Fibroblast of peridontal ligament (primary cell): ENCODE results near the gene CAPN2.
"Not testable (repeated sequence)": the region's sequence is repeated elsewhere in the genome, so short reads cannot be mapped to it uniquely, and the experiment has no call there.

ENCODE experiments used
- DNase-seq: peaks from one replicate; pipeline ENCODE4 v3.0.0-alpha.2; 2010; ENCODE audit errors: extremely low read depth

Gene CAPN2

DNA sequence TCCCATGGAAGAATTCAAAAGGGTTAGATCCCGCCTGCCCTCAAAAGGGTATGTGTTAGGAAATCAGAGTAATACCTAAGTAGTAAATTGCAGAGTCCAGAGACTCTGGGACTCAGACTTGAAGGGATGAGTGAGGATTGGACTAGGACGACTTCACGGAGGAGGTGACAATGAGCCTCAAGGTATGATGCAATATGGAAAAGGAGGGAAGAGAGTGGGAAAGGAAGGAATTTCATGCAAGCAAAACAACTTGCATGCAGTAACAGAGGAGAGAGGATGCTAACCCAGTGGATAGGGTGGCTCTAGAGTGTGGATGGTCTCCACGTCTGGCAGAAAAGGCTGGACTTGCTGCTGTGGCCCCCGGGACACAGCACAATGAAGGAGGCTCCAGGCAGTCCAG lies 4.8 kb downstream of the CAPN2 start:
- no peak for DNase-seq

DNA sequence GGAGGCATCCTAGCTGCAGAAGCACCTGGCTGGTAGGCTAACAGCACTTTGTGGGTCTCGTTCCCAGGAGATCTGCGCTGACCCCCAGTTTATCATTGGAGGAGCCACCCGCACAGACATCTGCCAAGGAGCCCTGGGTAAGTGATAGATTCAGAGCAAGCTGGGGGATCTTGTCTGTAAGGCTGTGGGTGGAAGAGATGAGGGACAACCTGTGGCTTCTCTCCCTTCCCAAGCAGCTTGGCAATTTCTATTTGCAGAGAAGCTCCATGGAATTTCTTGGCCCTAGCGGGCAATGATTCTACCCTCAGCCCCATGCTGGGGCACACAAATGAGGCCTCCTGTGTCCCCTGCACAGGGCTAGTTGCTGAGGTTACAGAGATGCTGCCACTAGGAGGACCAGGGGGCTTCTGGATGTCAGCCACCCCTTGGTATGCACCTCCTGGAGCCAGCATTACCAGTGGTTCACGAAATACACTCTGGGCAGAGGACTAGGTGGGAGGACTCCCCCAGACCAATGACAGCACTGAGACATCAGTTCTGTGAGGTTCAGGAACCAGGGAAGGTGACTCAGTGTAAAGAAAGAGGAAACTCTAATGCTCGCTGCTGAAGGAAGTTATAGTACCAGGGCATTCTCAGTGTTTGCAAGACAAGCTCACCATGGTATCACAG lies 5.5 kb downstream of the CAPN2 start:
- no peak for DNase-seq

DNA sequence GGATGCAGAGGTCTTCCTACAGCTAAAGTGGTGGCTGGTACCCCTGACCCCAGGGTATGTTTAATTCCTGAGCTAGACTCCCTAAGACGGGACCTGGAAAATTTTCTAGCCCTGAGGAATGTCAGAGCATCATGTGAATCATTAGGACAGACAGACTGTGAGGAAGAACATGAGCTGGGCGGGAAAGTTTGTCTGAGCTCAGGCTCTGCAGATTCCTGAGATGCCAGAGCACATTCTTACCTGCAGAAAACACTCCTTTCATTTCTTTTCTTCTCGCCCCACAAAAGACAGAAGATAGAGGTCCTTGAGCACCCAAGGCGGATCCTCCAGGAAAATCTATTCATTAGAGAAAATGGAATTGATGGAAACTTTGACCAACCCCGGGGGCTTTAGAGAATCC lies 6.5 kb downstream of the CAPN2 start:
- DNase-seq: no peak

DNA sequence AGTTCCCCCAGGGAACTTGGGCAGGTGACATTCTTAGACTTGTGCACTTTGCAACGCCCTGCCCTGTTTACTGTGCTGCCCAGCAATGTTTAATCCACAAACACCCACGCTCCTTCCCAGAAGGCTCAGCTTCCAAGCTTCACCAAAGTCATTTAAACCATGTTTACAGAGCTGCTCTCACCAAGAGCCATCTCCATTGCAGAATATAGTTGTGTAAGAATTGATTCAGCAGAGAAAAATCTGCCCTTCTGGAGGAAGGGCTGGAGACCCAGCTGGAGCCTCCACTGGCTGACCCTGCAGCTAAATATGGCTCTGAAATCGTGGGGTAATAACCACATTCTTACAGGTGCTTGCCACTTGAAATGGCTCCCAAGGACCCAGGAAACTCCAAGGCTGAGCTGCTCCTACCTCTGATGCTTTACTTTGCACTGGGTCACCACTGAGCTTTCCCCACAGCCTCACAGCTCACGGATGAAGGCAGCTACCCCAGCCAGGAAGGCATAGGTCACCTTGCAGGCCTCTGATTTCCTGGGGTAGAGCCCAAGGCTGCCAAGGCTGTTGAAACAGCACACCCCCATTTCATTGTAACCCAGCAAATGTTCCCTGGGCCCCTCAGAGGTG lies 8.7 kb downstream of the CAPN2 start:
- DNase-seq: peak; percentile 92

DNA sequence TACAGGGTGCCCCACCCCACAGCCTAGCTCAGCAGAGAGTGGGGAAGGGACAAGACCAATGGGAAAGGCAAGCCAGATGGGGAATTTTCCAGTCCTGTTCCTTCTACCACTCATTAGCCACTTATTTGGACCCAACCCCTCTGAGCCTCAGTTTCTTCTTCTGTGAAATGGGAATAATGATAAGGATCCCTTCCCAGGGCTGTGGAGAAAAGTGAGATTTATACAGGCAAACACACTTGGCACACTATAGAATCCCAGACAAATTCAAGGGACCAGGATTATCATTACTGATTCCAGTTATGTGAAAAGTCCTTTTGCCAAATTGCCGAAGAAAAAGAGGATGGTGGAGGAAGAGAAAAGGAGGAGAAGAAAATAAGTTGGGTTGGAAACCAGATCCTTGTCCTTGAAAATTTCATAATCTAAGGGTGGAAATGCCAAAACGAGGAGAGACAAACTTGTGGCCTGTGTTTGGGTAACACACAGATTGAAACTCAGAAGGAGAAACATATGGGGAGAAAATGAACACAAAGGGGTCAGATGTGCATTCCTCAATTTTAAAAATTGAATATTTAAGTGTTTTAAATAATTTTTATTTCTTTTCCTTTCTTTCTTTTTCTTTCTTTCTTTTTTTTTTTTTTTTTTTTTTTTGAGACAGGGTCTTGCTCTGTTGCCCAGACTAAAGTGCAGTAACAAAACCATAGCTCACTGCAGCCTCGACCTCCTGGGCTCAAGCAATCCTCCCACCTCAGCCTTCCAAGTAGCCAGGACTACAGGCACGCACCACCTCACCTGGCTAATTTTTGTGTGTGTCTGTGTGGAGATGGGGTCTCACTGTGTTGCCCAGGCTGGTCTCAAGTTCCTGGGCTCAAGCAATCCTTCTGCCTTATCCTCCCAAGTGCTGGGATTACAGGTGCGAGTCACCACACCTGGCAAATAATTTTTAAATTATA lies 9.6 kb downstream of the CAPN2 start:
- peak; percentile 76 for DNase-seq

DNA sequence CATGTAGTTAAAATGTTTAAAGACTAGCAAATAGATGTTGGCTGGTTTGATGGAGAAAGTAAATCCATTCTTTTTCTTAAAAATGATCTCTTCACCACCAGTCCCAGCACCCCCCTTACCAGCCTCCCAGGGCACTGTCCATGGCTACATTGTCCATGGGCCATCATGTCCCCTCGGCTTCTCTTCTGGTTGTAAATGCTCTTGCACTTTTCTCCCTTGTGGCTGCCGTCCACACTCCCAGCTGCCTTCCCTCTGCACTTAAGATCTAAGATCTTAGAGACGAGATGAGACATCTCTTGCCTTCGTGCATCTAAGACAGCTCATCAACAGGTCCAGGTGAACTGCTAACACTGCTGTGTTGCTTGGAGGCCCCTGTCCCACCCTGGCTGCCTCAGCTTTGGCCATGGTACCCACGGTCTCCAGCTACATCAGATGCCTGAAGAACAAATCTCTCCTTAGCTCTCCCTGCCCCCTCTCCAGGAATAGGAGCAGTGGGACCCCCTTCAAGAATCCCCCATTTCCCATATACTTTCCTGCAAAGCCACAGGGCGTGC lies 11.1 kb downstream of the CAPN2 start:
- DNase-seq: no peak

DNA sequence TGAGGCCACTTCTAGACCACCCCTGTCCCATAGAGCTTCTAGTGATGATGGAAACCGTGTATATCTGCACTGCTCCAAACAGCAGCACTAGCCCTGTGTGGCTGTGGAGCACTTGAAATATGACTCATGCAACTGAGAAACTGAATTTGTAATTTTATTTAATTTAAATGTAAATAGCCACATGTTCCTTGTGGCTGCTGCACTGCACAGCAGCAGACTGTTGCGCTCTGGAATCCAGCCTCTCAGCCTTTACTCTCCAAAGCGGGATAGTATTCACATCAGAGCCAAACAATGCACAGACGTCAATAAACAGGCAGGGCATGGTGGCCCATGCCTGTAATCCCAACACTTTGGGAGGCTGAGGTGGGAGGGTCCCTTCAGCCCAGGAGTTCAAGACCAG lies 12.0 kb downstream of the CAPN2 start:
- peak; percentile 66 for DNase-seq

DNA sequence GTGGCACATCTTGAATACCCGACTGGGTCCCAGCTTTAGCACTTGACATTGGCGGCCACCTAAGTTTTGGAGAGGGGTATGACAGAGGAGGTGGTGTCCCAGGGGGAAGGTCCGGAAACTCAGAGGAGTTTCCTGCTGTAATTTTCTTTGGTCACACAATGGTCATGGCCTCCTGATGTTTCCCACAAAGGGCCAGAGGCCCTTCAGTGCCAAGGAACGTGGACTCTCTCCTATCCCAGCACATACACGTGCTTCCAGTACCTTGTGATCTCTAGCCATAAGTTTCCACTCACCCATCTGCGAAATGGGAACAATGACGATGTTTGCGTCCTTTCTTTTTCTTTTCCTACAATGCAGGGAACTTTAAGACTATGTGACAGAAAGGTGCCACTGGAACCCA lies 13.2 kb downstream of the CAPN2 start:
- DNase-seq: no peak

DNA sequence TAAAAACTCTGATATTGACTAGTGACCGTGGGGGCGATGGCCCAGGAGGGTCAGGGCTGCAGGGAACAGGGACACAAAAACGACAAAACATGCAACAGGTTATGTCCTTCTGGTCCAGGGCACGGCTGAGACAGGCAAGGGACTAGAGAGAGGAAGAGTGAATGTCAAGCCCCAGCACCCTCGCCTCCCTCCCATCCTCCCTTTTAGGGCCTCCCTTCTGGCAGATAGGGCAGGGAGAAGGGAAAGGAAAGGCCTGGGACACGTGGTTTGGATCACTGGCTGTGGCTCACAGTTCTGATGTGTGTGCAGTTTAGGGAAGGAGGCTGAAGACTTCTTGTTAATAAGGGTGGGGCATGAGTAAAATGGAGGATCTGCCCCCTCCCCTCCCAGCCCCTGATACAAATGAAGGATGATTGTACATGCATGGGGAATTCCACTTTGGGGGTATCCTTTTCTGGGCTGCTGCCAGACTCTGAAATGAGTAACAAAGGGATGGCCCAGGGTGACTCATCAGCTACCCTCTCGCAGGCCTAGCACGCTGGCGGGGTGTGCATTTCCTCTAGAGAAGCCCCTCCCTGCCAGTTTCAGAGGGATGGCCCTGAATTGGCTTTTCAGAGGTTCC lies 14.2 kb downstream of the CAPN2 start:
- DNase-seq: peak; percentile 97

DNA sequence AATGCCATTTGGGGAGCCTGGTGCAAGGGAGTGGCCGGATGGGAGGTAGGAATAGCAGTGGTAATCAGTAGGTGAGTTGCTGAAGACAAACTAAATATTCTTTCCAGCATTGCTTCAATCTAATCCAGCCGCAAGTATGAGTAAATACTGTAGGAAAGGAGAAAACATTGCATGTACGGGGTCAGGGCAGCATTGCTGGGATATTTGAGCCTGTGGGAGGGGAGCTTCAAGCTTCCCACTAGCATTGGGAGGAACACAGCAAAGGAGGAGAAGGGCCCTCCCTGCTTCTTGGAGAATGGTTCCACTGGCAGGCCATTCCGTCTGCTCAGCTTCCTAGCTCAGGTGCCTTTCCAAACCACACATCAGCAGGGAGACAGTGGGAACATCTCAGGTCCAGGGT lies 15.2 kb downstream of the CAPN2 start:
- peak; percentile 61 for DNase-seq

DNA sequence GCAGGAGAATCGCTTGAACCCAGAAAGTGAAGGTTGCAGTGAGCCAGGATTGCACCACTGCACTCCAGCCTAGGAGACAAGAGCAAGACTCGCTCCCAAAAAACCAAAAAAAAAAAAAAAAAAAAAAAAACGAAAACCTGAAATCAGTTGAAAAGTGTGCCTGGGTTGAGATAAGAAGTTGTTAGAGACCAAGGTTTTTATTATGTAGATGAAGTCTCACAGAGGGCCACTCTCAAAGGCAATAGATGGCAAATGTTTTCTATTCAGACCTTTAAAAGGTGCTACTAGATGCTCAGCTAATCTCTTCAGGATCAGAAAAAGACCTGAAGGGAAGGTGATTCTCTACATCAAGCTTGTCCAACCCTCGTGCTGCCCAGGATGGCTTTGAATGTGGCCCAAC lies 17.6 kb downstream of the CAPN2 start:
- no peak for DNase-seq

DNA sequence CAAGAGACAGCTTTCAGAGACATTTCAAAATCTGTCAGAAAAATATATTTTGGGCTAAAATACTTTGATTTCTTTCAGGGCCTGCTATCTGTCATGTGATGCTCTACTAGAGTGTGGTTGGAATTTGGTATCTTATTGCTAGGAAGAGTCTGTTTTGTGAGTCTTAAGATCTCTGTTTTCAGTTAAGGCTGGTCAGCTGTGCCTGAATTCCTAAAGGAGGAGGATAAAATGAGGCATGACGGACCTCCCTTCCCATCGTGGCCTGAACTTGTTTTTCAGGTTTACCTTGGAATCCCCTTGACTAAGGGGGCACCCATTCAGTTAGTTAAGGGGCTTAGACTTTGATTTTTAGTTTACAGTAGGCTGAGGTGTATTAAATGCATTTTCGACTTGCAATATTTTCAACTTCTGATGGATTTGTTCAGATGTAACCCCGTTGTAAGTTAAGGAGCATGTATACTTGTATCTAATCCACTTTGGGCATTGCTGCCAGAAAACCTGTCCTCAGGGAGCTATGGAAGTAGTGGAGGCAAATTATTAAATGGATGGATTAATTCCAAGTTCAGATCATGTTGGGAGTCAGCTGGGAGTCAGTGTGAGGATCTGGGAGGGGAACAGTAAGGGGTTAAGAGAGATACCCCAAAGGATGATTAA lies 18.3 kb downstream of the CAPN2 start:
- DNase-seq: peak; percentile 82

DNA sequence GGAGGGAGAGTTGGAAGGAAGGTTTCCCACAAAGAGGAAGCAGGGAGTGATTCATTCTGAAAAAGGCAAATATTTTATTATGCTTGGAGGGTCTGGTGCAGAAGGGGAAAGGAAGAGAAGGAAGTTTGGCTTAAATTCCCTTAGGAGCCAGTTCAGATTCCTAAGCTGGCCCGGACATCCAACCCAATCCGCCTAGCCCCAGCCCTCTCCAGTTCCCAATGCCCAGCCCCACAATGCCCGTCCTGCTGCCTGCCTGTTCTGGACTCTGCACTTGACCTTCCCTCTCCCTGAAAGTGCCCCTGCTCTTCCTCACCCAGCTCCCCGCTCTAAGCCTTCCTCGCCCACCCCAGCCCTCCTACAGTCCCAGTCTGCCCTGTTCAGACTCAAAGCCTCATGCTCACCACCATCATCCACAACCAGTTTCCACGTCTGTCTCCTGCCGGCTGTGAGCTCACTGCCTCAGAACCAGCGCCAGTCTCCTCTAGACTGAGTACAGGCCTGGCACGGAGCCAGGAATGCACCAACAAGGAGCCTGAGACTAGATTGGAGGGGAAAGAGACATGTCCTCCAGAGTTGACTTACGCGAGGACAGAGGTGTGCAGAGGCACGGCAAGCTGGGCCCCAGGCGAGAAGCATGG lies 18.9 kb downstream of the CAPN2 start:
- peak; percentile 71 for DNase-seq

DNA sequence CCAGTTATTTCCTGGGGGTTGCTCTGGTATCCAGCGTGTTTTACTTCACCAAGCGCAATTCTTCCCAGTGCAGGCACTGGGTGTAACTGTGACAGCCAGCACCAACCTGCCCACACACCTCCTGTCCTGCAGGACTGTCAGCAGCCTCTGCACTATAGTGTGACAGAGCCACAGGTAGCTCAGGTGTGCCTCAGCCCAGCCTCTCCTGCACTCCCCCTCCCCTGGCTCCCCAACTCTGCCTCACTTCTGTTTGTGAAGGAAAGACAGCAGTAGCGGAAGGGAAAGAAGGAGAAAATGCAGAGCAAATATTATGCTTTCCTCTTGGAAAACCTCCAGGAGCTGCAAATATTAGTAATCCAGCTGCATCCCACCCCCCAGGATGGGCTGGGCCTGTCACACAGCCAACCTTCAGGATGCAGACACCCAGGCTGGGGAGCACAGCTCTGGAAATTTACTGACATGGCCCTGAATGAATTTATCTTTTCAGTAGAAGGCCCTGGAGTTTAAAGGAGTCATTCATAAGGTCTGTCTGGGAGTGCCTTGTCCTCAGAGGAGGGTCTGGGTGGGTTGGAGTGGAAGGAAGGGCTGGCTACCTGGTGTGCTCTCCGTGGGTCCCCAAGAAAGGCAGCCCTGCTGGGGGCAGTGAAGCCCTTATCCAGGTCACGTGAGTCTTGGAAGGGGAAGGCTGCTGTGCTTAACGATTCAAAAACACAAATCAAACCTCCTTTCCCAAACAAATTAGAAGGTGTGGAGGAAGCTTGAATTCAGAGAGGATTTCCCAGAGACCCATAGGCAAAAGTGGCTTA lies 20.9 kb downstream of the CAPN2 start:
- no peak for DNase-seq

DNA sequence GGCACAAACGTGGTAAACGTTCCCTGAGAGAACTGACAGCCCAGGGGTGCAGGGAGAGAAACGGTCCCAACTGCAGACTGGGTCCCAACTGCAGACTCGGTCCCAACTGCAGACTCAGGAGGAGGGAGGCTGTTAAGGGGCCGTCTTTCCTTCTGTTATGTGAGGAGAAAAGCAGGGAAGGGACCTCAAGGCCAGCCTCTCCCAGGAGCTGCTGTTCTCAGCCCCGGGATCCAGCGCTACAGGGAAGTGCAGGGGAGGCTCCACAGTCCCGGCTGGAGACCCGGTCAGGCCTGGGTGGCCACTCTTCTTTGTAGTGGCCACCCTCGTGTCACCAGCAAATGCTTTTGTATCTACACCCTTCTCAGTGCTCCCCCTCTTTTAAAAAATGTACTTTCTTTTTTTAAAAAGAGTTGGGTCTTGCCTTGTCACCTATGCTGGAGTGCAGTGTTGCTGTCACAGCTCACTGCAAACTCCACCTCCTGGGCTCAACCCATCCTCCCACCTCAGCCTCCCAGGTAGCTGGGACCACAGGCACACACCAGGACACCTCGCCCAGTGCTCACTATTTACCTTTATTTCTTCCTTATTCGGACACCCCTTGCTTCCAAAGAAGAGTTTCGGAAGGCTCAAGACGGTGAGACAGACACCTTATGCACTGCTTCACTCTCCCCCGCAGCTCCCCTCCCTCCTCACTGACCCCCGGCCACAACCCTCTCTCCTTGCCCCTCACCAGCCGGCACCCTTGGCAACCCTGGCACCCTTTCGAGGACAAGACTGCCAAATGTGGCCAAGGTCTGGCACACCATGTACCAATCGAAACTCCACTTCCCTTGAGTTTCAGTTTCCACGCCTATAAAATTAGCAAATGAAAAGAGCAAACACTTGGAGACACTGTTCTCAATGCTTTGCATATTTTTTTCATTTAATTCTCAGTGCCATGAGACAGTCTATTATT lies 21.8 kb downstream of the CAPN2 start:
- DNase-seq: no peak

DNA sequence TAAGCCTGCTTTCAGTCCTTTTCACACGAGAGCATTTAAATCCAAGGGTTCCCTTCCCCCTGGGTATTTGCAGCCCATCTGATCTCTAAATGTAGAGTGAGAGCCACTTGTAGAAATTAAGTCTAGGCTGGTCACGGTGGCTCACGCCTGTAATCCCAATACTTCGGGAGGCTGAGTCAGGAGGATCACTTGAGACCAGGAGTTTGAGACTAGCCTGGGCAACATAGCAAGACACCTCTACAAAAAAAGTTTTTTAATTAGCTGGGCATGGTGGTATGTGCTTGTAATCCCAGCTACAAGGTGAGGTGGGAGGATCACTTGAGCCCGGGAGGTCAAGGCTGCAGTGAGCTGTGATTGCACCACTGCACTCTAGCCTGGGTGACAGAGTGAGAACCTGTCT lies 24.3 kb downstream of the CAPN2 start:
- DNase-seq: not testable (repeated sequence)

DNA sequence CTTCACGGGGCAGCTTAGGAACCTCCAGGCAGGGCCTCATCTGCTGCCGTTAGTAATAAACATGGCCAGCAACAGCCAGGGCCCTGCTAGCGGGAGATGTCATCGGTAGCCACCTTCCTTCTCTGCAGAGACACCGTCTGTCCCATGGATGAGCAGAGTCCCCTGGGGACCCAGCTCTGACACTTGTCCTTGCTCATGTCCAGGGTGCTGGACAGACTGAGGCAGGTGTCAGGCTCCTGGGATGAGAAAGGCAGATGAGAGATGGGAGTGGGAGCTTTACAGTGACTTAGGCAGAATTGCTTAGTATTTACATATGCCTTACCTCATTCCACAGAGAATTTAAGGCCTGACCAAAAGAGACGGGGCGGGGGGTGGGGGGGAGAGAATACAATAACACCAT lies 25.0 kb downstream of the CAPN2 start:
- DNase-seq: no peak

DNA sequence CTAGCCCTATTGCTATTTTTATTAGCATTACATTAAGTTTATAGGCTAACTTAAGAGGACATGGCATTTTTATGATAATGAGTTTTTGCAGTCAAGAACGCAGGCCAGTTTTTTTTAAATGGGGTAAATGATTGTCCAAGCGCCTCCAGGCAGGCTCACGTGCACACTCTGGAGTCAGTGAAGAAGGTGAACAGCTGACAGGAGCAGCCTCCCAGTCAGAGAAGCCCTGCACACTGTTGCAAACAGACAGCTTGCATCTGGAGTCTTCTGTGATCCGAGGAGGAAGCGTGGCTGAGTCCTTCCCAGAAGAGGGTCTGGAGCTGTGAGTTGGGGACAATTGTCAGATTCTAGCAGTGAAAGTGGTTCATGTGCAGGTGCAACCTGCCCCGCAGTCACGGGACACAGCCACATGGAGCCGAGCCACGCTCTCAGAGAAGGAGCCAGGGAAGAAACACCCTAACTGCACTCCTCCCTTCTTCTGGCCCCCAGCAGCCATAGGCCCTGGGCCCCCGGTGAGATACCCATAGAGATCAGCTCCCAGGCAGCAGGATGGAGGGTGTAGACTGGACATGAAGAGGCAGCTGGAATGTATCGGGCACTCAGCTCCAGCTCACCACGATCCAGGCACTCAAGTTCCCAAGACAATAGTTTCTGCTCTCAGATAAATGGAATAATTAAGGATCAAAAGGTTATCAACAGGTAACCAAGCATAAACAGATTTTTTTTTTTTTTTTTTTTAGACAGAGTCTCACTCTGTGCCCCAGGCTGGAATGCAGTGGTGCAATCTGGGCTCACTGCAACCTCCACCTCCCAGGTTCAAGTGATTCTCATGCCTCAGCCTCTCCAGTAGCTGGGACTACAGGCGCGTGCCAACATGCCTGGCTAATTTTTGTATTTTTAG lies 26.4 kb downstream of the CAPN2 start:
- no peak for DNase-seq
